BLaER1 (cell line): ENCODE results near the gene ZFYVE16.
"Not testable (repeated sequence)": the region's sequence is repeated elsewhere in the genome, so short reads cannot be mapped to it uniquely, and the experiment has no call there.

Experiments used
- H3K27ac ChIP-seq: shearing (Covaris generic); formaldehyde crosslinking; 2 replicates; pipeline ENCODE4 v1.8.1; 2022
- H3K27me3 ChIP-seq: shearing (Covaris generic); formaldehyde crosslinking; 2 replicates; pipeline ENCODE4 v1.8.1; 2022
- H3K36me3 ChIP-seq: shearing (Covaris generic); formaldehyde crosslinking; 2 replicates; pipeline ENCODE4 v1.8.1; 2022
- H3K4me1 ChIP-seq: shearing (Covaris generic); formaldehyde crosslinking; 2 replicates; pipeline ENCODE4 v1.8.1; 2022
- H3K4me2 ChIP-seq: shearing (Covaris generic); formaldehyde crosslinking; 2 replicates; pipeline ENCODE4 v1.8.1; 2022
- H3K4me3 ChIP-seq: shearing (Covaris generic); formaldehyde crosslinking; 2 replicates; pipeline ENCODE4 v1.8.1; 2022
- H3K9ac ChIP-seq: shearing (Covaris generic); formaldehyde crosslinking; 2 replicates; pipeline ENCODE4 v1.8.1; 2022
- H3K9me3 ChIP-seq: shearing (Covaris generic); formaldehyde crosslinking; 2 replicates; pipeline ENCODE4 v1.8.1; 2022
- H4K20me1 ChIP-seq: shearing (Covaris generic); formaldehyde crosslinking; 2 replicates; pipeline ENCODE4 v1.8.1; 2022
- Cebpa-rat ChIP-seq: shearing (Covaris generic); IDR thresholded peaks from 2 replicates; pipeline ENCODE4 v1.8.1; 2022

The ZFYVE16 gene

GRCh38 chr5:80387063-80387768 is 20.6 kb upstream of the ZFYVE16 start:
- no peaks in the 10 kb centered on the region for H3K4me1 ChIP-seq
- H3K9ac ChIP-seq = no peak overlapping the region
- no peak overlapping the region for H3K4me3 ChIP-seq
- no peak for TF ChIP-seq Cebpa-rat
- H3K4me2 ChIP-seq = no peak overlapping the region
- 0 out of 2 replicates have a peak, but pooled peaks cover 2% of the 10 kb centered on the region for H3K9me3 ChIP-seq
- no peaks in the 10 kb centered on the region for H3K36me3 ChIP-seq
- no peaks in the 10 kb centered on the region for H3K27me3 ChIP-seq
- no peak overlapping the region for H3K27ac ChIP-seq
- H4K20me1 ChIP-seq = no peaks in the 10 kb centered on the region

- H3K9me3 ChIP-seq = peaks cover 11% of the 10 kb centered on the region; the same call in 1 of the 2 replicates
- no peak overlapping the region for H3K4me2 ChIP-seq
- no peak overlapping the region for H3K9ac ChIP-seq
- no peak overlapping the region for H3K4me3 ChIP-seq
- H3K4me1 ChIP-seq = no peaks in the 10 kb centered on the region
- no peaks in the 10 kb centered on the region for H3K27me3 ChIP-seq
- H3K27ac ChIP-seq = no peak overlapping the region
- H4K20me1 ChIP-seq = no peaks in the 10 kb centered on the region
- no peak for TF ChIP-seq Cebpa-rat
- H3K36me3 ChIP-seq = no peaks in the 10 kb centered on the region
These were observed 18.3 kb upstream of the ZFYVE16 start for GRCh38 chr5:80389580-80389979.

GRCh38 chr5:80390413-80390812 is 17.5 kb upstream of the ZFYVE16 start:
- not testable (repeated sequence) for H3K9ac ChIP-seq, H3K4me1 ChIP-seq, H3K4me2 ChIP-seq, H3K36me3 ChIP-seq, H3K27ac ChIP-seq, H4K20me1 ChIP-seq, H3K4me3 ChIP-seq, H3K27me3 ChIP-seq
- peaks cover 11% of the 10 kb centered on the region; the same call in 1 of the 2 replicates for H3K9me3 ChIP-seq

GRCh38 chr5:80391267-80391666 is 16.6 kb upstream of the ZFYVE16 start:
- H3K4me1 ChIP-seq, H3K36me3 ChIP-seq, H3K27ac ChIP-seq, H3K4me2 ChIP-seq, H3K27me3 ChIP-seq, H3K4me3 ChIP-seq, H3K9ac ChIP-seq, H4K20me1 ChIP-seq: not testable (repeated sequence)
- H3K9me3 ChIP-seq = peaks cover 11% of the 10 kb centered on the region; the same call in 1 of the 2 replicates

- Histone ChIP-seq H4K20me1 (no peaks in the 10 kb centered on the region), H3K4me1 (peaks cover 17% of the 10 kb centered on the region), H3K4me3 (no peak overlapping the region), H3K4me2 (peak overlapping the region; percentile 81), H3K27ac (peak overlapping the region; percentile 55), H3K36me3 (no peaks in the 10 kb centered on the region), H3K9me3 (peaks cover 13% of the 10 kb centered on the region), H3K9ac (no peak overlapping the region), H3K27me3 (no peaks in the 10 kb centered on the region)
- TF ChIP-seq Cebpa-rat = peak; percentile 76; the same call in 1 of the 2 replicates
These were observed 8.2 kb upstream of the ZFYVE16 start for GRCh38 chr5:80399526-80400239.

- H3K4me3 ChIP-seq, H3K4me2 ChIP-seq, H3K36me3 ChIP-seq, H3K27ac ChIP-seq, H3K27me3 ChIP-seq, H3K9ac ChIP-seq, H4K20me1 ChIP-seq: not testable (repeated sequence)
- H3K4me1 ChIP-seq = peaks cover 17% of the 10 kb centered on the region
- H3K9me3 ChIP-seq = peaks cover 13% of the 10 kb centered on the region
These were observed 7.5 kb upstream of the ZFYVE16 start for GRCh38 chr5:80400368-80400767.

- Histone ChIP-seq H4K20me1 (peaks cover 4% of the 10 kb centered on the region; the same call in 1 of the 2 replicates), H3K9ac (no peak overlapping the region), H3K4me2 (no peak overlapping the region), H3K9me3 (no peaks in the 10 kb centered on the region), H3K4me1 (peaks cover 23% of the 10 kb centered on the region), H3K4me3 (no peak overlapping the region), H3K27ac (no peak overlapping the region), H3K27me3 (no peaks in the 10 kb centered on the region), H3K36me3 (no peaks in the 10 kb centered on the region)
- no peak for TF ChIP-seq Cebpa-rat
These were observed 4.1 kb upstream of the ZFYVE16 start for GRCh38 chr5:80403782-80404181.

- no peak for TF ChIP-seq Cebpa-rat
- H3K4me1 ChIP-seq = peaks cover 25% of the 10 kb centered on the region
- H3K27me3 ChIP-seq = no peaks in the 10 kb centered on the region
- H3K4me2 ChIP-seq = peak overlapping the region; percentile 83
- H3K4me3 ChIP-seq = peak overlapping the region; percentile 96
- H3K36me3 ChIP-seq = peaks cover 11% of the 10 kb centered on the region
- H3K9ac ChIP-seq = peak overlapping the region; percentile 94
- peak overlapping the region; percentile 93 for H3K27ac ChIP-seq
- peaks cover 12% of the 10 kb centered on the region; the same call in 1 of the 2 replicates for H4K20me1 ChIP-seq
- no peaks in the 10 kb centered on the region for H3K9me3 ChIP-seq
These were observed 707 bp upstream of the ZFYVE16 start for GRCh38 chr5:80406980-80407734.

GRCh38 chr5:80408484-80409366 is 861 bp downstream of the ZFYVE16 start:
- H3K27me3 ChIP-seq = no peaks in the 10 kb centered on the region
- peaks cover 15% of the 10 kb centered on the region for H3K36me3 ChIP-seq
- peak overlapping the region; percentile 83 for H3K4me2 ChIP-seq
- peak overlapping the region; percentile 93 for H3K27ac ChIP-seq
- no peaks in the 10 kb centered on the region for H3K9me3 ChIP-seq
- TF ChIP-seq Cebpa-rat = no peak
- H3K4me1 ChIP-seq = peaks cover 25% of the 10 kb centered on the region
- peak overlapping the region; percentile 94 for H3K9ac ChIP-seq
- H4K20me1 ChIP-seq = peaks cover 12% of the 10 kb centered on the region; the same call in 1 of the 2 replicates
- H3K4me3 ChIP-seq = peak overlapping the region; percentile 96
